Epithelial cell of proximal tubule (primary cell): ENCODE measurements around the gene ZNF526. TPM values are rescaled to one million over a fixed set of nuclear protein-coding genes. Genes with fewer than 3 reads are reported as not detected.

Experiments used
- DNase-seq: peaks from one replicate; pipeline ENCODE4 v3.0.0-alpha.2; 2011; ENCODE audit warnings: low read depth
- H3K4me3 ChIP-seq: 2 replicates; pipeline ENCODE4 v1.5.1; 2011; ENCODE audit warnings: low read depth, mild to moderate bottlenecking, low read length
- CTCF ChIP-seq: conservative IDR thresholded peaks from 2 replicates; pipeline ENCODE4 v1.5.1; 2012; ENCODE audit warnings: low read depth, mild to moderate bottlenecking, low read length
- total RNA-seq: library from RNA; depleted of rRNA; stranded (reverse); fragments of >200 nt; gene quantifications from 2 replicates; pipeline ENCODE4 v1.2.3, GENCODE V29; 2015

Gene ZNF526
- total RNA-seq, 1 donor from 2014 or later = 3.9 TPM

DNA sequence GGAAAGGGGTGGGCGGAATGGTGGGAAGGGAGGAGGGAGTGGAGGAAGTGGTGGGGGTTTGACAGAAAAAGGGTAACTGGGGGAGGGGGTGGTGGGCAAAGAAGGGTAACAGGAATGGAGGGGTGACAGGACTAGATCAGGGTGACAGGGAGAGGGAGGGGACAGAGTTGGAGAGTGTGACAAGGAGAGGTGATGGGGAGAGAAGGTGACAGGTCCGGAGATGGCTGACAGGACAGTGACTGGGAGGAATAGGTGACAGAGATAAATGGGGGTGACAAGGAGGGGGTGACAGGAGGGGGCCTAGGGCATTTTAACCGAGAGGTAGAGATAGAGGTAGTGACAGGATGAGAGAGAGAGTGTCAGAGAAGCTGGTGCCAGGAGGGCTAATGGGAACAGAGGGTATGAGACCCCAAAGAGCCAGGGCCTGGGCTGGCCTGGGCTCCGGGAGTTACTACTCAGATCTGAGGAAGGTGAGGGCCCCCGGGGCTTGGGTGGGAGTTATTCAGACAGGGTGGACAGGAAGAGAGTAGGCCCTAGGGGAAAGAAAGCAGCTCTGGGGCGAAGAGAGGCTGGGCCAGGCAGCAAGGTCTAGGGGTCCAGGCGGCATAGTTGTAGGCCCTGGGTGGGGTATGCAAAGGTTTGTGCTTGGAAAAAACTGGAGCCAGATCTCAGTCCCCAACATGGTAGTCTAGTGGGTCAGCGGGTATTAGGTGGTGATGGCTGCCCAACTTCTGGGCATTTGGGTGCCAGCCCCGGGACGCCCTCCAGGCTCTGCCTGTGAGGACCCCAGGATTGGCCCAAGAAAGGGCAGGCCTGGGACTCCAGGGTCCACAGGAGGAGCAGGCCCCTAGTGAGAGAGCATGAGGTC, 49.6 kb downstream of the ZNF526 start:
- H3K4me3 ChIP-seq = peak overlapping the region; percentile 75
- no peak for TF ChIP-seq CTCF
- DNase-seq = no peak

- TF ChIP-seq CTCF = no peak
- peak overlapping the region; percentile 75 for H3K4me3 ChIP-seq
- DNase-seq = no peak
Observed at GRCh38 chr19:42270346-42271044, 50.4 kb downstream of the ZNF526 start.

GRCh38 chr19:42271045-42271419, 50.9 kb downstream of the ZNF526 start:
- DNase-seq = no peak
- TF ChIP-seq CTCF = no peak
- H3K4me3 ChIP-seq = peak overlapping the region; percentile 75

GRCh38 chr19:42271861-42272534, 51.9 kb downstream of the ZNF526 start:
- H3K4me3 ChIP-seq = no peak overlapping the region
- TF ChIP-seq CTCF = no peak

GRCh38 chr19:42272535-42272897, 52.4 kb downstream of the ZNF526 start:
- H3K4me3 ChIP-seq = no peak overlapping the region
- no peak for TF ChIP-seq CTCF
- DNase-seq = no peak

More at GRCh38 chr19:42271861-42272534, 51.9 kb downstream of the ZNF526 start:
- DNase-seq = no peak

- no peak for DNase-seq
- no peak overlapping the region for H3K4me3 ChIP-seq
- TF ChIP-seq CTCF = no peak
Observed at GRCh38 chr19:42272989-42273406, 52.9 kb downstream of the ZNF526 start.
